HG02870 (cell line): ENCODE measurements around the gene DMXL1.
A peak's percentile ranks its signal among the peaks of the same experiment; 100 is the strongest.

Source experiments
- ATAC-seq: cut with Tn5 transposase; IDR thresholded peaks from one replicate; pipeline ENCODE4 v1.9.1; 2021; ENCODE audit warnings: mild to moderate bottlenecking, moderate library complexity; ENCODE audit not compliant: unreplicated experiment

DMXL1 gene

GRCh38 chr5:119268387-119269060 is 197.6 kb downstream of the DMXL1 start:
- peak; percentile 76 for ATAC-seq

- ATAC-seq = peak; percentile 9
Measured at GRCh38 chr5:119269061-119269944, 198.4 kb downstream of the DMXL1 start.

GRCh38 chr5:119270121-119270565 is 199.3 kb downstream of the DMXL1 start:
- no peak for ATAC-seq

- no peak for ATAC-seq
Measured at GRCh38 chr5:119270960-119271757, 200.3 kb downstream of the DMXL1 start.

GRCh38 chr5:119271758-119272730 is 201.2 kb downstream of the DMXL1 start:
- no peak for ATAC-seq

- ATAC-seq = no peak
Measured at GRCh38 chr5:119273391-119273839, 202.5 kb downstream of the DMXL1 start.

GRCh38 chr5:119274030-119274766 is 203.3 kb downstream of the DMXL1 start:
- no peak for ATAC-seq

- peak; percentile 37 for ATAC-seq
Measured at GRCh38 chr5:119274767-119275130, 203.9 kb downstream of the DMXL1 start.

- ATAC-seq = peak; percentile 16
Measured at GRCh38 chr5:119275146-119275545, 204.3 kb downstream of the DMXL1 start.

GRCh38 chr5:119275601-119276173 is 204.8 kb downstream of the DMXL1 start:
- ATAC-seq = peak; percentile 55

- peak; percentile 39 for ATAC-seq
Measured at GRCh38 chr5:119276978-119277377, 206.1 kb downstream of the DMXL1 start.

GRCh38 chr5:119279093-119279492 is 208.2 kb downstream of the DMXL1 start:
- no peak for ATAC-seq

- no peak for ATAC-seq
Measured at GRCh38 chr5:119280380-119280779, 209.5 kb downstream of the DMXL1 start.

- no peak for ATAC-seq
Measured at GRCh38 chr5:119282628-119283027, 211.7 kb downstream of the DMXL1 start.

- ATAC-seq = no peak
Measured at GRCh38 chr5:119284031-119284430, 213.1 kb downstream of the DMXL1 start.

GRCh38 chr5:119285070-119285916 is 214.4 kb downstream of the DMXL1 start:
- ATAC-seq = no peak

GRCh38 chr5:119286511-119287488 is 215.9 kb downstream of the DMXL1 start:
- no peak for ATAC-seq
